ENCODE results near the gene SHKBP1. TPM values are rescaled to one million over a fixed set of nuclear protein-coding genes. Genes with fewer than 3 reads are reported as not detected.
A peak's percentile ranks its signal among the peaks of the same experiment; 100 is the strongest.

The SHKBP1 gene
- total and polyA plus RNA-seq, 2 of the 8 experiments (the other 6 are each of a cell fraction or from before 2014, with no cell fraction given) = 74.6 to 98.8 TPM

DNA sequence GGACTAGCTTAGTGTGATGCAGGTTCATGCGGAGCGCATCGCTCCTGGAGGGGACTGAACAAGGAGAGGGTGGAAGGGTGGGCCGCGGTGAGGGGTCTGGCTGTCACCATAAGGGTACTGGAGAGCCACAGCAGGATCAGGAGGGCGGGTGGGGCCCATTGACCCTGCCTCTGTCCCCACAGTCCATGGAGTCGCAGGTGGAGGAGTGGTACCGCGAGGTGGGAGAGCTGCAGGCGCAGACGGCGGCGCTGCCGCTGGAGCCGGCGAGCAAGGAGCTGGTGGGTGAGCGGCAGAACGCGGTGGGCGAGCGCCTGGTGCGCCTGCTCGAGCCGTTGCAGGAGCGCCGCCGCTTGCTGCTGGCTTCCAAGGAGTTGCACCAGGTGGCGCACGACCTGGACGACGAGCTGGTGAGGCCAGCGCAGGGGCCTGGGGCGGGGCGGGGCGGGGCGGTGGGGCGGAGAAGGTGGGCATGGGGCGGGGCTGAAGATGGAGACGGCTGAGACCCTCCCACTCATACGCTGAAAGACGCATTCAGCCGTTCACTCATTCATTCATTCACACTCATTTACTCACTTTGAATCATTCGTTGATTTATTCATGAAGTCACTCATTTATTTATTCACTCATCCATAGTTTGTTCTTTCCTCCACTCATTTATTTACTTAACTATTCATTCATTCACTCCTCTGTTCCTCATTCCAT lies 27.5 kb upstream of the SHKBP1 start (continued):
- TF ChIP-seq, protein P1, sequence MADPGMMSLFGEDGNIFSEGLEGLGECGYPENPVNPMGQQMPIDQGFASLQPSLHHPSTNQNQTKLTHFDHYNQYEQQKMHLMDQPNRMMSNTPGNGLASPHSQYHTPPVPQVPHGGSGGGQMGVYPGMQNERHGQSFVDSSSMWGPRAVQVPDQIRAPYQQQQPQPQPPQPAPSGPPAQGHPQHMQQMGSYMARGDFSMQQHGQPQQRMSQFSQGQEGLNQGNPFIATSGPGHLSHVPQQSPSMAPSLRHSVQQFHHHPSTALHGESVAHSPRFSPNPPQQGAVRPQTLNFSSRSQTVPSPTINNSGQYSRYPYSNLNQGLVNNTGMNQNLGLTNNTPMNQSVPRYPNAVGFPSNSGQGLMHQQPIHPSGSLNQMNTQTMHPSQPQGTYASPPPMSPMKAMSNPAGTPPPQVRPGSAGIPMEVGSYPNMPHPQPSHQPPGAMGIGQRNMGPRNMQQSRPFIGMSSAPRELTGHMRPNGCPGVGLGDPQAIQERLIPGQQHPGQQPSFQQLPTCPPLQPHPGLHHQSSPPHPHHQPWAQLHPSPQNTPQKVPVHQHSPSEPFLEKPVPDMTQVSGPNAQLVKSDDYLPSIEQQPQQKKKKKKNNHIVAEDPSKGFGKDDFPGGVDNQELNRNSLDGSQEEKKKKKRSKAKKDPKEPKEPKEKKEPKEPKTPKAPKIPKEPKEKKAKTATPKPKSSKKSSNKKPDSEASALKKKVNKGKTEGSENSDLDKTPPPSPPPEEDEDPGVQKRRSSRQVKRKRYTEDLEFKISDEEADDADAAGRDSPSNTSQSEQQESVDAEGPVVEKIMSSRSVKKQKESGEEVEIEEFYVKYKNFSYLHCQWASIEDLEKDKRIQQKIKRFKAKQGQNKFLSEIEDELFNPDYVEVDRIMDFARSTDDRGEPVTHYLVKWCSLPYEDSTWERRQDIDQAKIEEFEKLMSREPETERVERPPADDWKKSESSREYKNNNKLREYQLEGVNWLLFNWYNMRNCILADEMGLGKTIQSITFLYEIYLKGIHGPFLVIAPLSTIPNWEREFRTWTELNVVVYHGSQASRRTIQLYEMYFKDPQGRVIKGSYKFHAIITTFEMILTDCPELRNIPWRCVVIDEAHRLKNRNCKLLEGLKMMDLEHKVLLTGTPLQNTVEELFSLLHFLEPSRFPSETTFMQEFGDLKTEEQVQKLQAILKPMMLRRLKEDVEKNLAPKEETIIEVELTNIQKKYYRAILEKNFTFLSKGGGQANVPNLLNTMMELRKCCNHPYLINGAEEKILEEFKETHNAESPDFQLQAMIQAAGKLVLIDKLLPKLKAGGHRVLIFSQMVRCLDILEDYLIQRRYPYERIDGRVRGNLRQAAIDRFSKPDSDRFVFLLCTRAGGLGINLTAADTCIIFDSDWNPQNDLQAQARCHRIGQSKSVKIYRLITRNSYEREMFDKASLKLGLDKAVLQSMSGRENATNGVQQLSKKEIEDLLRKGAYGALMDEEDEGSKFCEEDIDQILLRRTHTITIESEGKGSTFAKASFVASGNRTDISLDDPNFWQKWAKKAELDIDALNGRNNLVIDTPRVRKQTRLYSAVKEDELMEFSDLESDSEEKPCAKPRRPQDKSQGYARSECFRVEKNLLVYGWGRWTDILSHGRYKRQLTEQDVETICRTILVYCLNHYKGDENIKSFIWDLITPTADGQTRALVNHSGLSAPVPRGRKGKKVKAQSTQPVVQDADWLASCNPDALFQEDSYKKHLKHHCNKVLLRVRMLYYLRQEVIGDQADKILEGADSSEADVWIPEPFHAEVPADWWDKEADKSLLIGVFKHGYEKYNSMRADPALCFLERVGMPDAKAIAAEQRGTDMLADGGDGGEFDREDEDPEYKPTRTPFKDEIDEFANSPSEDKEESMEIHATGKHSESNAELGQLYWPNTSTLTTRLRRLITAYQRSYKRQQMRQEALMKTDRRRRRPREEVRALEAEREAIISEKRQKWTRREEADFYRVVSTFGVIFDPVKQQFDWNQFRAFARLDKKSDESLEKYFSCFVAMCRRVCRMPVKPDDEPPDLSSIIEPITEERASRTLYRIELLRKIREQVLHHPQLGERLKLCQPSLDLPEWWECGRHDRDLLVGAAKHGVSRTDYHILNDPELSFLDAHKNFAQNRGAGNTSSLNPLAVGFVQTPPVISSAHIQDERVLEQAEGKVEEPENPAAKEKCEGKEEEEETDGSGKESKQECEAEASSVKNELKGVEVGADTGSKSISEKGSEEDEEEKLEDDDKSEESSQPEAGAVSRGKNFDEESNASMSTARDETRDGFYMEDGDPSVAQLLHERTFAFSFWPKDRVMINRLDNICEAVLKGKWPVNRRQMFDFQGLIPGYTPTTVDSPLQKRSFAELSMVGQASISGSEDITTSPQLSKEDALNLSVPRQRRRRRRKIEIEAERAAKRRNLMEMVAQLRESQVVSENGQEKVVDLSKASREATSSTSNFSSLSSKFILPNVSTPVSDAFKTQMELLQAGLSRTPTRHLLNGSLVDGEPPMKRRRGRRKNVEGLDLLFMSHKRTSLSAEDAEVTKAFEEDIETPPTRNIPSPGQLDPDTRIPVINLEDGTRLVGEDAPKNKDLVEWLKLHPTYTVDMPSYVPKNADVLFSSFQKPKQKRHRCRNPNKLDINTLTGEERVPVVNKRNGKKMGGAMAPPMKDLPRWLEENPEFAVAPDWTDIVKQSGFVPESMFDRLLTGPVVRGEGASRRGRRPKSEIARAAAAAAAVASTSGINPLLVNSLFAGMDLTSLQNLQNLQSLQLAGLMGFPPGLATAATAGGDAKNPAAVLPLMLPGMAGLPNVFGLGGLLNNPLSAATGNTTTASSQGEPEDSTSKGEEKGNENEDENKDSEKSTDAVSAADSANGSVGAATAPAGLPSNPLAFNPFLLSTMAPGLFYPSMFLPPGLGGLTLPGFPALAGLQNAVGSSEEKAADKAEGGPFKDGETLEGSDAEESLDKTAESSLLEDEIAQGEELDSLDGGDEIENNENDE (IDR thresholded peaks at IDR 0.05; ENCODE audit: insufficient replicate concordance, low read length) = no peak
- no peak for TF ChIP-seq MAFK (IDR thresholded peaks at IDR 0.05; ENCODE audit: low read depth, low read length)
- TF ChIP-seq NANOG (IDR thresholded peaks at IDR 0.05; ENCODE audit: insufficient read depth, low read depth, low read length, poor library complexity, severe bottlenecking) = no peak
- TF ChIP-seq EZH2 (IDR thresholded peaks at IDR 0.05; ENCODE audit: low read depth, low read length, severe bottlenecking) = peak; percentile 38
- TF ChIP-seq, protein P2, sequence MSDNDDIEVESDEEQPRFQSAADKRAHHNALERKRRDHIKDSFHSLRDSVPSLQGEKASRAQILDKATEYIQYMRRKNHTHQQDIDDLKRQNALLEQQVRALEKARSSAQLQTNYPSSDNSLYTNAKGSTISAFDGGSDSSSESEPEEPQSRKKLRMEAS (IDR thresholded peaks at IDR 0.05) = peak; percentile 60
